ENCODE measurements around the gene SPRR2G.

- TF ChIP-seq CEBPB (IDR thresholded peaks at IDR 0.05; ENCODE audit: low read depth, low read length), result no peak
- no peak for TF ChIP-seq ZNF274 (IDR thresholded peaks at IDR 0.05; ENCODE audit: borderline replicate concordance, extremely low read depth, low read length)
- no peak for TF ChIP-seq CTCF (IDR thresholded peaks at IDR 0.05; ENCODE audit: control extremely low read depth in 1 of 3, insufficient read depth in 1 of 3, low read depth in 1 of 3, low read length in 3 of 3)
- no peak for TF ChIP-seq SP1 (IDR thresholded peaks at IDR 0.05; ENCODE audit: low read depth, low read length)
- TF ChIP-seq POLR2A (IDR thresholded peaks at IDR 0.05; ENCODE audit: control extremely low read depth in 1 of 2, low read depth in 2 of 2, low read length in 2 of 2), result no peak
- TF ChIP-seq SRF (IDR thresholded peaks at IDR 0.05; ENCODE audit: low read depth, low read length), result no peak
- TF ChIP-seq TBP (IDR thresholded peaks at IDR 0.05; ENCODE audit: low read depth, low read length), result no peak
- TF ChIP-seq EP300 (IDR thresholded peaks at IDR 0.05; ENCODE audit: borderline replicate concordance in 1 of 2, low read depth in 2 of 2, low read length in 2 of 2), result no peak
- no peak for TF ChIP-seq NRF1 (IDR thresholded peaks at IDR 0.05; ENCODE audit: low read depth, low read length)
- no peak for TF ChIP-seq FOSL1 (IDR thresholded peaks at IDR 0.05; ENCODE audit: insufficient read depth, low read depth, low read length)
Observed at GRCh38 chr1:153178922-153179321, 28.2 kb upstream of the SPRR2G start.

All from H1 (cell line).